CD4-positive, alpha-beta T cell treated with Interleukin-4 for 1 hour (primary cell): Measurements from ENCODE around the gene TNFRSF1A.
"Not testable (repeated sequence)": the region's sequence is repeated elsewhere in the genome, so short reads cannot be mapped to it uniquely, and the experiment has no call there.

Experiments
- DNase-seq, 2 donors: peaks; one replicate each; pipeline ENCODE4 v3.0.0-alpha.2; 2020 to 2022

Gene TNFRSF1A

DNA sequence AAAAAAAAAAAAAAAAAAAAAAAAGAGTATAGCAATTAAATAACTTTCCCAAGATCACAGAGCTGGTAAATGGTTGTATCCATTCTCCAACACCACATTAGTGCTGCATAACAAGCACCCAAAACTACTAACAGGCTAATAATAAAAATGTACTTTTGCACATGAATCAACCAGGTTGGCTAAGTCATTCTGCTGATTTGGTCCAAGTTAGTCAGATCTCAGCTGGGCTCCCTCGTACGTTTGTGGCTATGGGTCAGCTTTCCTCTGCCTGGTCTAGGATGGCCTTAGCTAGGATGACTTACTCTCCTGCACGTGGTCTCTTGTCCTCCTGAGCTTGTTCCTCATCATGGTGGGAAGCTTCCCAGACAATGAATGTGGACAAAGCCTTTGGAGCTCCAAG, 39.3 kb downstream of the TNFRSF1A start:
- DNase-seq: no peak

DNA sequence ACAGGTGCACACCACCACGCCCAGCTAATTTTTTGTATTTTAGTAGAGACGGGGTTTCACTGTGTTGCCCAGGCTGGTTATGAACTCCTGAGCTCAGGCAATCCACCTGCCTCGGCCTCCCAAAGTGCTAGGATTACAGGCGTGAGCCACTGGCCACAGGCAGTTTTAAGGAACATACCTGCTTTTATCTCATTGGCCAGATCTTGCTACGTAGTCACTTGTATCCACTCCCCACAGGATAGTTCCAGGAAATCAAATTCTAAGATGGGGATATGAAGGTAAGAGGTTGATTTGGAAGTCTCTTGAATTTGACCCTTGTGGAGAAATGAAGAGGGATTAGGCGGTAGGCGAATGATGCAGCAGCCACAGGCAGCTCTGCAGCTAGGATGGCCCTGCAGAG, 40.2 kb downstream of the TNFRSF1A start:
- no peak for DNase-seq

DNA sequence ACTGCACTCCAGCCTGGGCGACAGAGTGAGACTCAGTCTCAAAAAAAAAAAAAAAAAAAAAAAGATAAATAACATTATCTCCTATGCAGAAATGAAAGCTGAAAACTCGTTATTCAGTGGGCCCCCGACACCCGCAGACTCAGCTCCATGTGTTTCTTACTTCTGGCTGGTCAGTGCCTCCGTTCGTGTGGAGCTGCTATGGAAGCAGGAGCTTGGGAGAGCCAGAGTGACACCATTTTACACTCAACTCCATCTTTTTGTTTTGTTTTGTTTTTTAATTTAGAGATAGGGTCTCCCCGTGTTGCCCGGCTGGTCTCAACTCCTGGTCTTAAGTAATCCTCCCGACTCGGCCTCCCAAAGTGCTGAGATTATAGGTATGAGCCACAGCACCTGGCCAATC, 44.7 kb downstream of the TNFRSF1A start:
- no peak for DNase-seq

DNA sequence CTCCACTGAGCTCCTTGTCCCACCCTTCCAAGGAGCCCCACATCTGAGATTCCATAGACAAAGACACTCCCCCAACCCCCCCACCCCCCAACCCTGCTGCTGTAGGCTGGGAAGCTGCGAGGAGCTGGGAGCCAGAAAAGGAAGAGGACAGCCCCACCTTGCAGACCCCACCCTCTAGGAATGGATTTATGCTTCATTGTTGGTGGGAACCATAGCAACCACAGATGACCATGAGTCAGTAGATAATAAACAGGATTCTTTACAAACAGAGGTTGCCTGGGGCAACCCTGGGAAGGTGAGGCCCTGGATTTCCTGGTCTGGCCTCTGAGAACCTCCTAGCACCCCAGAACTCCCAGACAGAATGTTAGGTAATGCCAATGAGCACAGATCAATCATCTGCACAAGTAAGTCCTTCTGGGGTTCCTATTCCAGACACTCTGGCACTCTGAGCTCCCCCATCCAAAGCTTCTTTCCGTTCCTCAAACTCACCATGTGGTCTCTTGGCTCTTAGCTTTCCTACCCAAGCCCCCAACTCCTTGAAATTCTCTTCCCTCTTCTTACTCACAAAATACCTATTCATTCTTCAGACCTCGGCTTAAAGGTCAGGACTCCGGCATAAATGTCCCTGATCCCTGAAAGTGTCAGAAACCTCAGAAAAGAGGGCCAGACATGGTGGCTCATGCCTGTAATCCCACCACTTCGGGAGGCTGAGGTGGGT, 46.6 kb downstream of the TNFRSF1A start:
- no peak for DNase-seq

DNA sequence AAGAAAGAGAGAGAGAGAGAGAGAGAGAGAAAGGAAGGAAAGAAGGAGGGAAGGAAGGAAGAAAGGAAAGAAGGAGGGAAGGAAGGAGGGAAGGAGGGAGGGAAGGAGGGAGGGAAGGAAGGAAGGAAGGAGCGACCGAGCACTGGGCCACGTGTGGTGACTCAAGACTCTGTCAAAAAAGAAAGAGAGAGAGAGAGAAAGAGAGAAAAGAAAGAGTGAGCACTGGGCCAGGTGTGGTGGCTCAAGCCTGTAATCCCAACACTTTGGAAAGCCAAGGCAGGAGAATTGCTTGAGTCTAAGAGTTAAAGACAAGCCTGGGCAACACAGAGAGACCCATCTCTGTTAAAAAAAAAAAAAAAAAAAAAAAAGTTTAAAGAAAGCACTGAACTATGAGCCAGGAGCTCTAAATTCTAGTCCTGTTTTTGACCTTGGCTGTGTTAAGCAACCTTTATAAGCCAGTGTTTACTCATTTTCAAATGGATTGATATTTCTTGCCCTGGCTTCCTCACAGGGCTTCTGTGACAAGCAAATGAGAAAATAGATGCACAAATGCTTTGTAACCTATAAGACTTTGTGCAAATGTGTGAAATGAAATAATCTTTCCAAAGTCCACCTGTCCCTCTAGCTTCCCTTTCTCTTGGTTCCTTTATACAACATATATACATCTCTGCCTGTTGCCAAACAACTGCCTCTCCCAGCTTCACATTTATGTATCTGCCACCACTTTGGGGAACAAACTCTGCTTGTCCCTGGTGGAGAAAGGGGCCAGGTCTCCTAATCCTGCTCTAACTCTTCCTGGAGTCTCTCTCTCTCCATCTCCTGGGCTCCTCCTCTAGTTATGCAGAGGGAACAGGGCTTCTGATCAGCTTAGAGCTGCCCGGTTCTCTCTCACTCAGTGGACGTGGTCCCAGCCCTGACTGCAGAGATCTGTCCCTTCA, 47.5 kb downstream of the TNFRSF1A start:
- no peak for DNase-seq

DNA sequence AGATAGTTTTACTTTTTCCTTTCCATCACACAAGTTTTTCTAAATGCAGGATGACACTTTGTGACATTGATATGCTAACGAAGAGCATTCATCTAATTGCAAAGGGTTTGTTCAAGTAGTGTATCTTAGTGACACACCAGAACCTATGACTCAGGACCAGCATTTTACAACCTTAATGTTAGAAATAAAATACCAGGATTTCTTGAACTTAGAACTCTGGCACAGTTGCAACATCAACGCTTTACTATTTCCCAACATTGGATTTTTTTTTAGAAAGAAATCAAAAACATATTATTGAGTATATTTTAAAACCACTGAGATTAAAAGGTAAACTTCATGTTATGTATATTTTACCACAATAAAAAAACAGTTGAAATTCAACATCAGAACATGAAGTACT, 49.3 kb downstream of the TNFRSF1A start:
- no peak for DNase-seq

DNA sequence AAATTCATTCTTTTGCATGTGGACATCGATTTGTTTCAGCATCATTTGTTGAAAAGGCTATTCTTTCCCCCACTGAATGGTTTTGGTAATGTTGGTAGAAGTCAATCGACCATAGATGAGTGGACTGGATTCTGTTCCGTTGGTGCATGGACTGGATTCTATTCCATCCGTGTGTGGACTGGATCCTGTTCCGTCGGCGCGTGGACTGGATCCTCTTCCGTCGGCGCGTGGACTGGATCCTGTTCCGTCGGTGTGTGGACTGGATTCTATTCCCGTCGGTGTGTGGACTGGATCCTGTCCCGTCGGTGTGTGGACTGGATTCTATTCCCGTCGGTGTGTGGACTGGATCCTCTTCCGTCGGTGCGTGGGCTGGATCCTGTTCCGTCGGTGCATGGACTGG, 52.0 kb downstream of the TNFRSF1A start:
- not testable (repeated sequence) for DNase-seq

DNA sequence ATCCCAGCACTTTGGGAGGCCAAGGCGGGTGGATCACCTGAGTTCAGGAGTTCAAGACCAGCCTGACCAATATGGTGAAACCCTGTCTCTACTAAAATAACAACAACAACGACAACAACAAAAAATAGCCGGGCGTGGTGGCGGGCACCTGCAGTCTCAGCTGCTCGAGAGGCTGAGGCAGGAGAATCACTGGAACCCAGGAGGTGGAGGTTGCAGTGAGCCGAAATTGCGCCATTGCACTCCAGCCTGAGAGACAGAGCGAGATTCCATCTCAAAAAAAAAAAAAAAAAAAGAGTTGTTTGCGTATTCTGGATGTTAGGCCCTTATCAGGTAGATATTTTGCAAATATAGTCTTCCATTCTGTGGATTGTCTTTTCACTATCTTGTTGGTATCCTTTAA, 52.8 kb downstream of the TNFRSF1A start:
- DNase-seq: not testable (repeated sequence)

DNA sequence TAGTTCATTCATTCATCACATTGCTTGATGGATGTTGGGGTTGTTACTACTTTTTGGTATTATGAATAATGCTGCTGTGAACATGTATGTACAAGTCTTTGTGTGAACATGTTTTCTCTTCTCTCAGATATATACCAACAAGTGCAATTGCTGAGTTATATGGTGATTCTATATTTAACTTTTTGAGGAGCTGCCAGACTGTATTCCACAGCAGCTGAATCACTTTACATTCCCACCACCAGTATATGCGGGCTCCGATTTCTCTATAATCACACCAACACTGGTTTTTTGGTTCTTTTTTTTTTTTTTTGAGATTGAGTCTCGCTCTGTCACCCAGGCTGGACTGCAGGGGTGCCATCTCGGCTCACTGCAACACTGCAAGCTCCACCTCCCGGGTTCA, 53.6 kb downstream of the TNFRSF1A start:
- no peak for DNase-seq

DNA sequence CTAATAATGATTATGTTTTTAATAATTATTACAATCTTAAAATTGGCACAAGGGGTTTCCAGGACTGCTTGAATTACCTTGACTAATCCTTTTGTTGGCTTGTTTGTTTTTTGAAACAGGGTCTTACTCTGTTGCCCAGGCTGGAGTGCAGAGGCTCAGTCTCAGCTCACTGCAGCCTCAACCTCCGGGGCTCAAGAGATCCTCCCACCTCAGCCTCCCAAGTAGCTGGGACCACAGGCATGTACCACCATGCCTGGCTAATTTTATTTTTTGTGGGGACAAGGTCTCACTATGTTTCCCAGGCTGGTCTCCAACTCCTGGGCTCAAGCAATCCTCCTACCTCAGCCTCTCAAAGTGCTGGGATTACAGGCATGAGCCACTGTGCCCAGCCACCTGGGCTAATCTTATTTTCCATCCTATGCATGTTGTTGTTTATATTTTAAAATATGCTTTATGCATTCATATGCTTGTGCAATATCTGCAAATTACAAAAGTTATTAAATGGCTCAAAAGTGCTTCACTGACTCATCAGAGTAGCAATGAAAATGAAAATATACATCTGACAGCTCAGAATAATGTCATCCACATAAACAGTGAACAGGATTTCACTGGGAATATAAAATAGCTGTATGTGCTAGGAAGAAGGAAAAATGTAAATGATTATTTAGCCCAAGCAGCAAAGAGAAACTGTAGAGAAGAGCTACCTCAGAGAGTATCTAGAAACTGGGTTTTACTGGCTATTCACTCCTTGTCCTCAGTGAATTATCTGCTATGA, 56.2 kb downstream of the TNFRSF1A start:
- DNase-seq: no peak

DNA sequence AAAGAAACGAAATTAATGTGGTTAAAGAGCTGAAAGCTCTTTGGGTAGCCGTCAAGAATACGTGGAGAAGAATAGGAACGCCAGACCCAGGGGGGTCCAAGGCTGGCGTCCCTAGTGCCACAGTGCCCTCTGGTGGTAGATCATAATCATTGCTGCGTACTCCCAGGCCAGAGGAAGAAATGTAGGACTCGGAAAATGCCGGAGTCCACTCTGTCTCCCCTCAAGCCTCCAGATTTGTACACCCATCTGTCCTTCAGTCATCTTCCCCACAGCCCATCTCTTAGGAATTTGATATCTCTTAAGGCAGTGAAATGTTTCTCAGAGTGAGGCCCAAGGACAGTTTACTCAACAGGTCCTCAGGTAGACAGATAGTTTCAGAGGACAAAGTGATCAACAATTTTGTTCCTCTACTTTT, 56.8 kb downstream of the TNFRSF1A start:
- peak; percentile 55 to 65 for DNase-seq

DNA sequence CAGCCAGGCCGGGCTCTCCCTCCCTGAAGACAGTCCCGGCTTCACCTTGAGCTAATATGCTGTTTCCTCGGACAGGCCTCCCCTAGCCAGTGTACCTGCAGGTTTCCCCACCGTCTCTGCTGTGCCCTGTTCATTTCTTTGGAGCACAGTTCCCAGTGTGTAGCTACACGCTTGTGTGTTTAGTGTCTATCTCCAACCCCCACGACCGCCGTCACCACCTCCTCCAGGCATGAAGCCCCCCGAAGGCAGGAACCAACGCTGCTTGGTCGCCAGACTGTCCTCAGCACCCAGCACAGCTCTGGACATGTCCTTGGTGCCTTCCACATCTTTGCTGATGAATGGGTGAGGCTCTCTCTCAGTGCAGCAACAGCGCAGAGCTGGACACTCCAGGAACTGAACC, 57.6 kb downstream of the TNFRSF1A start:
- no peak for DNase-seq

DNA sequence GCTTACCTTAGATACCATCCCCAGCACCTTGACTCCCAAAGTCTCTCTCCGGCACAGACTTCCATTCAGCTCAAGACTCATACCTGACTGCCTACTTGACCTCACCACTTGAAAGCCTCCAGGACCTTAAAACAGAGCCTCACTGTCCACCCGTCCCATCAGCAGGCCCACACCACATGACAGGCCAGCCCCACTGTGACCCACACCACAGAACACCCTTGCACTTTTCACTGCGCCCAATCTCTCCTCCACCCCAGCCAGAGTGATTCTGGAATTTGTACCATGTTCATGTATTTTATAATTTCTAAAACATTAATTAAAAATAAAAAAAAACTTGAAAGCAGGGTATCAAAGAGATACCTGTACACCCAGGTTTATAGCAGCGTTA, 59.4 kb downstream of the TNFRSF1A start:
- DNase-seq: no peak

DNA sequence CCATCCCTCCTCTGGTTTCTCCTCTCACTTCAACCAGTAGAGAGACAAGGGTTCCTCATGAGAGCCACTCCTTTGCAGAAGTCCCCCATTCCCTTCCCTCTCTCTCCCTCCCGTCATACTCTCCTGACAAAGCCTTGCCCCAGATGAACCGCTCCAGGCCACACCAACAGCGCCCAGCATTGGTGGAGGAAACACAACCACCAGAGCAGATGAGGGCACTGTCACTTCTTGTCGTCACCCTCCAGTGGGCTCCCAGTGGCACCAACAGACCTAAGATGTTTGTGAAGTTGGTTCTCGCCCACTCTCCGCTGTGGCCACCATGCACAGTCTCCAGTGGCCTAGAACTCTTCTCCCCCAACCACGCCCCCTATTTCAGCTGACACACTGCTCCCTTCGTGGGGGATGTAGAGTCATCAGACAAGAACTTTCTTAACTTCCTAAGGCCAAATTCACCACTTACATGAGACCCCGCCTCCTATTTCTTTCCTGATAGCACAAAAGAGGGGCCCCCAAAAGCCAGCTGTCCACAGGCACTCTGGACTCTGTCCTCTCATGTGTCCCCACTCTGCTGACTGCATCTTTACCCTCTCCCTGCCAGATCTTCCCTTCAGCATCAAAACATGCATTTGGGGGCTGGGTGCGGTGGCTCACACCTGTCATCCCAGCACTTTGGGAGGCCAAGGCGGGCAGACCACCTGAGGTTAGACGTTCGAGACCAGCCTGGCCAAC, 60.6 kb downstream of the TNFRSF1A start:
- no peak for DNase-seq

DNA sequence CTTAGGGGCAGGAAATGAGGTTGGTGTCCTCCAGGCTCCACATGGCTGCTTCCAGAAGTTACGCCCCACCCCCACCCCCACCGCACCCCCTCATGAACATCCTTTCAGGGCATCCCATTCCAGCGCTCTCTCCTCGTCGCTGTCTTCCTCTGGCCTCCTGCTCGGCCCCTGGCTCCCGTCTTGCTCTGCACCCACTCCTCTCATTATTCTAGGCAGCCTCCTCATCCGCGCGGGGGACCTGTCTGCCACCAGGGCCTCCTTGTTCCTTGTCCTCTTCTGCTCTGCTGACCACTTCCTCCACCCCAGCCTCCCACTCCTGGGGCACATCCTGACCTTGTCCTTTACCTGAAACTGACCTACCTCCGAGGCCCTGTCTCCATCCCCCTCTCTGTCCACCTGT, 61.2 kb downstream of the TNFRSF1A start:
- no peak for DNase-seq

DNA sequence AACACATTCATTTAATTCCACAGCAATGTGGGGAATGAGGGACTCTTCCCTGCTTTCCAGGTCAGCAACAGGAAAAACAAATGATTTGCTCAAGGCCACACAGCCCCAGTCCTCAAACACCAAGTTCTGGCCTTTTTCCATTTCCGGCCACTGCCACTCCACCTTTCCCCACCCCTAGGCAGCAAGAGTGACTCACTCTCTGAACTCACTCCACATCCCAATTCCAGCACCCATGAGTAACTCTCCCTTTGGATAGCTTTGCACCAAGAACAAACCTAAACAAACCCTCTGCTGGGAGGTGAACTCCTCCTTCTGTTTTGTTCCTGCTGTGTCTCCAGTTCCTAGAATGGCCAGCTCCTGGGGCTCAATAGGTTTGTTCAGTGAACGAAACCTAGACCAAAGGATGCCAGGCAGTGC, 61.8 kb downstream of the TNFRSF1A start:
- DNase-seq: no peak

DNA sequence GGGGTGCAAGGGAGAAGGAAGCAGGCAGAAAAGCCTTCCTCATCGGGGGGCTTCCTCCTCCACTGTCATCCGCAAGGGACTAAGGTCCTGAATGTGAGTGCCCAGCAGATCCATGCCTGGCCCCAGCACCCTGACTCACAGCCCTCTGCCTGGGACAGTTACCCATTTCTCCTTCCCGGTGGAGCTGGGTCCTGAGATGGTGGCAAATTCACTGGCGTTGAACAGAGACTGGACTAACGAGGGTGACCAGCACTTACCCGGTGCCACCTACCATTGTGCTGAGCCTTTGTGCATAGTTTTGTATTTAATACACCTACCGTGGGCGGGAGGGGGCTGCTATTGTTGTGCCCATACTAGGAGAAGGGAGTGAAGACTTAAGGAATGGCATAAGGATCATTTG, 62.2 kb downstream of the TNFRSF1A start:
- no peak for DNase-seq

DNA sequence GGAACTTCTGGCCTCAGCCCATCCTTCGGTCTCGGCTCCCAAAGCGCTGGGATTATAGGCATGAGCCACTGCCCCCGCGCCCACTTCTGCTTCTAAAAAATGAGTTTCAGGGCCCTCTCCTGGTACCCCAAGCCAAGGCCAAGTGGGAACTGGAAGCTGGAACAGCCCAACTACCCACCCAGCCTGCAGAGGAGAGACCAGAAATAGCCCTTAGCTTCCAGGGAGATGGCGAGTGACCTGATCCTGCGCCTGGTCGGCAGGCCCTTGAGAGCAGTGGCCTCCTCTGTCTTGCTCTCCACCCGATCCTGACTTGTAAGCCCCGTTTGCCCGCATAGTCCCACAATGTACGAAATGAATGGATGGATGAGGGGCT, 62.6 kb downstream of the TNFRSF1A start:
- DNase-seq: no peak
